ENCODE results near the gene DPT.

Gene DPT

GRCh38 chr1:168760241-168760640 lies 31.2 kb upstream of the DPT start:
- Histone ChIP-seq H3K9me3 (ENCODE audit: control insufficient read depth, low read depth, low read length) (no peaks in the 10 kb centered on the region), H3K27ac (ENCODE audit: low read length) (no peak overlapping the region), H3K9ac (ENCODE audit: low read length) (no peak overlapping the region), H3K4me1 (ENCODE audit: control insufficient read depth, low read depth, low read length) (no peaks in the 10 kb centered on the region), H3K27me3 (ENCODE audit: control insufficient read depth, insufficient read depth, low read length) (no peaks in the 10 kb centered on the region), H3K36me3 (ENCODE audit: control insufficient read depth, low read depth, low read length) (no peaks in the 10 kb centered on the region), H3K4me3 (ENCODE audit: low read length) (no peak overlapping the region)

GRCh38 chr1:168759077-168759476 lies 30.1 kb upstream of the DPT start:
- no peak overlapping the region for H3K27ac ChIP-seq (ENCODE audit: low read length)

GRCh38 chr1:168758503-168758902 lies 29.5 kb upstream of the DPT start:
- Histone ChIP-seq H3K27me3 (ENCODE audit: control insufficient read depth, insufficient read depth, low read length) (no peaks in the 10 kb centered on the region), H3K4me3 (ENCODE audit: low read length) (no peak overlapping the region), H3K36me3 (ENCODE audit: control insufficient read depth, low read depth, low read length) (no peaks in the 10 kb centered on the region), H3K27ac (ENCODE audit: low read length) (no peak overlapping the region), H3K9ac (ENCODE audit: low read length) (no peak overlapping the region), H3K9me3 (ENCODE audit: control insufficient read depth, low read depth, low read length) (no peaks in the 10 kb centered on the region), H3K4me1 (ENCODE audit: control insufficient read depth, low read depth, low read length) (no peaks in the 10 kb centered on the region)

More at GRCh38 chr1:168759077-168759476, 30.1 kb upstream of the DPT start:
- Histone ChIP-seq H3K27me3 (ENCODE audit: control insufficient read depth, insufficient read depth, low read length) (no peaks in the 10 kb centered on the region), H3K9ac (ENCODE audit: low read length) (no peak overlapping the region), H3K9me3 (ENCODE audit: control insufficient read depth, low read depth, low read length) (no peaks in the 10 kb centered on the region), H3K4me1 (ENCODE audit: control insufficient read depth, low read depth, low read length) (no peaks in the 10 kb centered on the region), H3K4me3 (ENCODE audit: low read length) (no peak overlapping the region), H3K36me3 (ENCODE audit: control insufficient read depth, low read depth, low read length) (no peaks in the 10 kb centered on the region)

- H3K36me3 ChIP-seq (ENCODE audit: control insufficient read depth, low read depth, low read length), result no peaks in the 10 kb centered on the region
Observed at GRCh38 chr1:168755800-168756418, 26.9 kb upstream of the DPT start.

GRCh38 chr1:168752171-168752832 lies 23.3 kb upstream of the DPT start:
- Histone ChIP-seq H3K4me3 (ENCODE audit: low read length) (no peak overlapping the region), H3K27me3 (ENCODE audit: control insufficient read depth, insufficient read depth, low read length) (no peaks in the 10 kb centered on the region), H3K4me1 (ENCODE audit: control insufficient read depth, low read depth, low read length) (no peaks in the 10 kb centered on the region), H3K36me3 (ENCODE audit: control insufficient read depth, low read depth, low read length) (no peaks in the 10 kb centered on the region), H3K9me3 (ENCODE audit: control insufficient read depth, low read depth, low read length) (no peaks in the 10 kb centered on the region), H3K27ac (ENCODE audit: low read length) (no peak overlapping the region), H3K9ac (ENCODE audit: low read length) (no peak overlapping the region)

More at GRCh38 chr1:168755800-168756418, 26.9 kb upstream of the DPT start:
- Histone ChIP-seq H3K9ac (ENCODE audit: low read length) (no peak overlapping the region), H3K27me3 (ENCODE audit: control insufficient read depth, insufficient read depth, low read length) (no peaks in the 10 kb centered on the region), H3K27ac (ENCODE audit: low read length) (no peak overlapping the region), H3K4me1 (ENCODE audit: control insufficient read depth, low read depth, low read length) (no peaks in the 10 kb centered on the region), H3K4me3 (ENCODE audit: low read length) (no peak overlapping the region), H3K9me3 (ENCODE audit: control insufficient read depth, low read depth, low read length) (no peaks in the 10 kb centered on the region)

GRCh38 chr1:168751195-168751650 lies 22.2 kb upstream of the DPT start:
- H3K4me1 ChIP-seq (ENCODE audit: control insufficient read depth, low read depth, low read length), result no peaks in the 10 kb centered on the region
- no peaks in the 10 kb centered on the region for H3K9me3 ChIP-seq (ENCODE audit: control insufficient read depth, low read depth, low read length)
- H3K36me3 ChIP-seq (ENCODE audit: control insufficient read depth, low read depth, low read length), result no peaks in the 10 kb centered on the region
- no peak overlapping the region for H3K9ac ChIP-seq (ENCODE audit: low read length)
- H3K4me3 ChIP-seq (ENCODE audit: low read length), result no peak overlapping the region
- no peak overlapping the region for H3K27ac ChIP-seq (ENCODE audit: low read length)
- no peaks in the 10 kb centered on the region for H3K27me3 ChIP-seq (ENCODE audit: control insufficient read depth, insufficient read depth, low read length)

GRCh38 chr1:168742994-168743650 lies 14.1 kb upstream of the DPT start:
- no peaks in the 10 kb centered on the region for H3K36me3 ChIP-seq (ENCODE audit: control insufficient read depth, low read depth, low read length)
- no peaks in the 10 kb centered on the region for H3K4me1 ChIP-seq (ENCODE audit: control insufficient read depth, low read depth, low read length)
- H3K4me3 ChIP-seq (ENCODE audit: low read length), result no peak overlapping the region
- no peak overlapping the region for H3K27ac ChIP-seq (ENCODE audit: low read length)
- H3K9me3 ChIP-seq (ENCODE audit: control insufficient read depth, low read depth, low read length), result no peaks in the 10 kb centered on the region
- H3K27me3 ChIP-seq (ENCODE audit: control insufficient read depth, insufficient read depth, low read length), result no peaks in the 10 kb centered on the region
- H3K9ac ChIP-seq (ENCODE audit: low read length), result no peak overlapping the region

- Histone ChIP-seq H3K27ac (ENCODE audit: low read length) (no peak overlapping the region), H3K9ac (ENCODE audit: low read length) (no peak overlapping the region), H3K9me3 (ENCODE audit: control insufficient read depth, low read depth, low read length) (no peaks in the 10 kb centered on the region), H3K36me3 (ENCODE audit: control insufficient read depth, low read depth, low read length) (no peaks in the 10 kb centered on the region), H3K27me3 (ENCODE audit: control insufficient read depth, insufficient read depth, low read length) (no peaks in the 10 kb centered on the region), H3K4me1 (ENCODE audit: control insufficient read depth, low read depth, low read length) (no peaks in the 10 kb centered on the region), H3K4me3 (ENCODE audit: low read length) (no peak overlapping the region)
Observed at GRCh38 chr1:168742386-168742785, 13.4 kb upstream of the DPT start.

GRCh38 chr1:168739908-168740307 lies 10.9 kb upstream of the DPT start:
- Histone ChIP-seq H3K4me1 (ENCODE audit: control insufficient read depth, low read depth, low read length) (no peaks in the 10 kb centered on the region), H3K4me3 (ENCODE audit: low read length) (no peak overlapping the region), H3K27ac (ENCODE audit: low read length) (no peak overlapping the region), H3K27me3 (ENCODE audit: control insufficient read depth, insufficient read depth, low read length) (no peaks in the 10 kb centered on the region), H3K36me3 (ENCODE audit: control insufficient read depth, low read depth, low read length) (no peaks in the 10 kb centered on the region), H3K9ac (ENCODE audit: low read length) (no peak overlapping the region), H3K9me3 (ENCODE audit: control insufficient read depth, low read depth, low read length) (no peaks in the 10 kb centered on the region)

GRCh38 chr1:168736520-168736919 lies 7.5 kb upstream of the DPT start:
- Histone ChIP-seq H3K27me3 (ENCODE audit: control insufficient read depth, insufficient read depth, low read length) (no peaks in the 10 kb centered on the region), H3K36me3 (ENCODE audit: control insufficient read depth, low read depth, low read length) (no peaks in the 10 kb centered on the region), H3K27ac (ENCODE audit: low read length) (no peak overlapping the region), H3K4me1 (ENCODE audit: control insufficient read depth, low read depth, low read length) (no peaks in the 10 kb centered on the region), H3K4me3 (ENCODE audit: low read length) (no peak overlapping the region), H3K9ac (ENCODE audit: low read length) (no peak overlapping the region), H3K9me3 (ENCODE audit: control insufficient read depth, low read depth, low read length) (no peaks in the 10 kb centered on the region)

- no peak overlapping the region for H3K9ac ChIP-seq (ENCODE audit: low read length)
- no peaks in the 10 kb centered on the region for H3K36me3 ChIP-seq (ENCODE audit: control insufficient read depth, low read depth, low read length)
- H3K9me3 ChIP-seq (ENCODE audit: control insufficient read depth, low read depth, low read length), result no peaks in the 10 kb centered on the region
- no peaks in the 10 kb centered on the region for H3K4me1 ChIP-seq (ENCODE audit: control insufficient read depth, low read depth, low read length)
- no peak overlapping the region for H3K4me3 ChIP-seq (ENCODE audit: low read length)
- H3K27ac ChIP-seq (ENCODE audit: low read length), result no peak overlapping the region
- no peaks in the 10 kb centered on the region for H3K27me3 ChIP-seq (ENCODE audit: control insufficient read depth, insufficient read depth, low read length)
Observed at GRCh38 chr1:168735974-168736373, 7.0 kb upstream of the DPT start.
